Measurements from ENCODE around the gene SLC25A33.
A peak's percentile ranks its signal among the peaks of the same experiment; 100 is the strongest.
"Not testable (repeated sequence)": the region's sequence is repeated elsewhere in the genome, so short reads cannot be mapped to it uniquely, and the experiment has no call there.

SLC25A33 gene

DNA sequence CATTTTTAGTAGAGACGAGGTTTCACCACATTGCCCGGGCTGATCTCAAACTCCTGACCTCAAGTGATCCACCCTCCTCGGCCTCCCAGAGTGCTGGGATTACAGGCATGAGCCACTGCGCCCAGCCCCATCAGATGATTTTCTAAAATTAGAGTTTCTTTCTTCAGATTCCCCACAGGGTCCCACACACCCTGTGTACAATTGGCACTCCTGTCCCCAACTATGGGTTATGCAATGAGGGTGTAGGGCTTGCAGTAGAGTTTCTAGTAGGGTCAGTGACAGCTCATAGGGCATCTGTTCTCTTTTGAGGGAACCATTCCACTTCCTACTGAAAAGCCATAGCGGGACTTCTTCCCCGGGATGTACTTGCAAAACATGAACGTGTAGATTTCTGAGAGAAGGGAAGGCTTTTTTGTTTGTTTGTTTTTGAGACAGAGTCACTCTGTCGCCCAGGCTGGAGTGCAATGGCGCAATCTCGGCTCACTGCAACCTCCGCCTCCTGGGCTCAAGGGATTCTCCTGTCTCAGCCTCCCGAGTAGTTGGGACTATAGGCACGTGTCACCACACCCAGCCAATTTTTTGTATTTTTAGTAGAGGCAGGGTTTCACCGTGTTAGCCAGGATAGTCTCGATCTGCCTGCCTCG lies 31.7 kb downstream of the SLC25A33 start:
- not testable (repeated sequence) for H3K27ac ChIP-seq (ENCODE audit: low read length); H3K9ac ChIP-seq (ENCODE audit: low read length); H3K4me3 ChIP-seq (ENCODE audit: low read length); H3K27me3 ChIP-seq (ENCODE audit: control insufficient read depth, insufficient read depth, low read length); H3K9me3 ChIP-seq (ENCODE audit: control insufficient read depth, low read depth, low read length); H3K4me1 ChIP-seq (ENCODE audit: control insufficient read depth, low read depth, low read length)
- H3K36me3 ChIP-seq (ENCODE audit: control insufficient read depth, low read depth, low read length), result peaks cover 23% of the 10 kb centered on the region

GRCh38 chr1:9573723-9574122 lies 34.5 kb downstream of the SLC25A33 start:
- Histone ChIP-seq H3K9ac (ENCODE audit: low read length) (no peak overlapping the region), H3K9me3 (ENCODE audit: control insufficient read depth, low read depth, low read length) (no peaks in the 10 kb centered on the region), H3K4me1 (ENCODE audit: control insufficient read depth, low read depth, low read length) (no peaks in the 10 kb centered on the region), H3K36me3 (ENCODE audit: control insufficient read depth, low read depth, low read length) (peaks cover 27% of the 10 kb centered on the region), H3K27ac (ENCODE audit: low read length) (no peak overlapping the region), H3K27me3 (ENCODE audit: control insufficient read depth, insufficient read depth, low read length) (no peaks in the 10 kb centered on the region), H3K4me3 (ENCODE audit: low read length) (no peak overlapping the region)

DNA sequence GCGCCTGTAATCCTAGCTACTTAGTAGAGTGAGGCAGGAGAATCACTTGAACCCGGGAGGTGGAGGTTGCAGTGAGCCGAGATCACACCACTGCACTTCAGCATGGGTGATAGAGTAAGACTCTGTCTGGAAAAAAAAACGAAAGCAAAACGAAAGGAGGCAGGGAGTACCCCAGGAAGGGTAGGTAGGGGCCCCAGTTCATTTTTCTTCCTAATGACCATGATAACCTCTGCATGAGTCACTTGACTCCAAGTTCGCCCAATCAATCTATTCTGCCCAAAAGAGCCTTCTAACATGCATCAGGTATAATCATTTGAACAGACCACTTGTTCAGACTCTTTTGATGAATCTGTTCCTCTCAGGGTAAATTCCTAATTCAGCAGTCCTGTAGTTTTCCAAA lies 36.2 kb downstream of the SLC25A33 start:
- Histone ChIP-seq H3K27ac (ENCODE audit: low read length) (no peak overlapping the region), H3K36me3 (ENCODE audit: control insufficient read depth, low read depth, low read length) (peaks cover 39% of the 10 kb centered on the region), H3K4me1 (ENCODE audit: control insufficient read depth, low read depth, low read length) (no peaks in the 10 kb centered on the region), H3K9me3 (ENCODE audit: control insufficient read depth, low read depth, low read length) (no peaks in the 10 kb centered on the region), H3K9ac (ENCODE audit: low read length) (no peak overlapping the region), H3K27me3 (ENCODE audit: control insufficient read depth, insufficient read depth, low read length) (no peaks in the 10 kb centered on the region), H3K4me3 (ENCODE audit: low read length) (no peak overlapping the region)

GRCh38 chr1:9576903-9577302 lies 37.6 kb downstream of the SLC25A33 start:
- Histone ChIP-seq H3K36me3 (ENCODE audit: control insufficient read depth, low read depth, low read length) (peaks cover 41% of the 10 kb centered on the region), H3K9me3 (ENCODE audit: control insufficient read depth, low read depth, low read length) (no peaks in the 10 kb centered on the region), H3K27ac (ENCODE audit: low read length) (no peak overlapping the region), H3K4me3 (ENCODE audit: low read length) (no peak overlapping the region), H3K9ac (ENCODE audit: low read length) (no peak overlapping the region), H3K27me3 (ENCODE audit: control insufficient read depth, insufficient read depth, low read length) (no peaks in the 10 kb centered on the region), H3K4me1 (ENCODE audit: control insufficient read depth, low read depth, low read length) (no peaks in the 10 kb centered on the region)

DNA sequence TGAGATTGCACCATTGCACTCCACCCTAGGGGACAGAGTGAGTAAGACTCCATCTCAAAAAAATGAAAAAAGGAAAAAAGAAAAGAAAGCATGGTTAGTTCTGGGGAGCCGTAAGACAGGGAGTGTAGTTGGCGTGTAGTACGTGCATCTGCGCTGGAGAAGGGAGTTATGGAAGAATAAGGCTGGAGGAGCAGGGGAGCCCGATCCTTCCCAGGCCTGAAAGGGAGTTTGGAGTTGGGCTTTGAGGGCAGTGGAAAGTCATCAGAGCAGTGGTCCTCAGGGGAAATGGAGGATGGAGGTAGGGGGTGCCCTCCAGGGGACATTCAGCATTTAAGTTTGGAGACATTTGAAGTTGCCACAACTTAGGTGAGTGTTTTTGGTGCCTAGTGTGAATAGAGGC lies 38.2 kb downstream of the SLC25A33 start:
- Histone ChIP-seq H3K36me3 (ENCODE audit: control insufficient read depth, low read depth, low read length) (peaks cover 45% of the 10 kb centered on the region), H3K4me3 (ENCODE audit: low read length) (no peak overlapping the region), H3K27ac (ENCODE audit: low read length) (no peak overlapping the region), H3K9me3 (ENCODE audit: control insufficient read depth, low read depth, low read length) (no peaks in the 10 kb centered on the region), H3K9ac (ENCODE audit: low read length) (no peak overlapping the region), H3K27me3 (ENCODE audit: control insufficient read depth, insufficient read depth, low read length) (no peaks in the 10 kb centered on the region), H3K4me1 (ENCODE audit: control insufficient read depth, low read depth, low read length) (no peaks in the 10 kb centered on the region)

GRCh38 chr1:9580942-9581341 lies 41.7 kb downstream of the SLC25A33 start:
- Histone ChIP-seq H3K9me3 (ENCODE audit: control insufficient read depth, low read depth, low read length) (no peaks in the 10 kb centered on the region), H3K36me3 (ENCODE audit: control insufficient read depth, low read depth, low read length) (peaks cover 44% of the 10 kb centered on the region), H3K4me1 (ENCODE audit: control insufficient read depth, low read depth, low read length) (no peaks in the 10 kb centered on the region), H3K27ac (ENCODE audit: low read length) (no peak overlapping the region), H3K27me3 (ENCODE audit: control insufficient read depth, insufficient read depth, low read length) (no peaks in the 10 kb centered on the region), H3K4me3 (ENCODE audit: low read length) (no peak overlapping the region), H3K9ac (ENCODE audit: low read length) (no peak overlapping the region)

DNA sequence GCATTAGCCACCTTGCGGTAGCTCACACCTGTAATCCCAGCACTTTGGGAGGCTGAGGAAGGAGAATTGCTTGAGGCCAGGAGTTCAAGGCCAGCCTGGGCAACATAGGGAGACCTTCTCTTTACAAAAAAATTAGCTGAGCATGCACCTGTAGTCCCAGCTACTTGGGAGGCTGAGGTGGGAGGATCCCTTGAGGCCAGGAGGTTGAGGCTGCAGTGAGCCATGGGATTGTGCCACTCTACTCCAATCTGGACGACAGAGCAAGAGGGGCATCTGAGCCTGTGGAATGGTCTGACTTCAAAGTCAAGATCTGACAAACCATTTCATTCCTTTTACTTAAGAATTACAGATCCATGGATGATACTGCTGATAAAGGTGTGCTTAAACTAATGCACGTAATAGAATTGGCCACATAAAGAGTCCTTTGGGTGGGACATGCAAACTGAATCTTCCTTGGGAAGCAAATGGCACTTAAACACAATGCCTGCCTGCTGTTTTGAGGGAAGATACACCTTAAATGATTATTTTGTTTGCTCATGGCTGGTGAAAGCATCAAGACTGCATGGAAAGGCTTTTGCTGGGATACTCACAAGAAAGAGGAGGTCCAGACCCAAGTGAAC lies 47.0 kb downstream of the SLC25A33 start:
- no peak overlapping the region for H3K4me3 ChIP-seq (ENCODE audit: low read length)
- no peak overlapping the region for H3K9ac ChIP-seq (ENCODE audit: low read length)
- no peaks in the 10 kb centered on the region for H3K27me3 ChIP-seq (ENCODE audit: control insufficient read depth, insufficient read depth, low read length)
- H3K4me1 ChIP-seq (ENCODE audit: control insufficient read depth, low read depth, low read length), result peaks cover 11% of the 10 kb centered on the region
- no peaks in the 10 kb centered on the region for H3K9me3 ChIP-seq (ENCODE audit: control insufficient read depth, low read depth, low read length)
- no peak overlapping the region for H3K27ac ChIP-seq (ENCODE audit: low read length)
- H3K36me3 ChIP-seq (ENCODE audit: control insufficient read depth, low read depth, low read length), result peaks cover 17% of the 10 kb centered on the region

- H3K36me3 ChIP-seq (ENCODE audit: control insufficient read depth, low read depth, low read length), result no peaks in the 10 kb centered on the region
- H3K9me3 ChIP-seq (ENCODE audit: control insufficient read depth, low read depth, low read length), result no peaks in the 10 kb centered on the region
- H3K4me1 ChIP-seq (ENCODE audit: control insufficient read depth, low read depth, low read length), result peaks cover 26% of the 10 kb centered on the region
- H3K4me3 ChIP-seq (ENCODE audit: low read length), result peak within 1 kb of the TSS; percentile 85
- H3K27me3 ChIP-seq (ENCODE audit: control insufficient read depth, insufficient read depth, low read length), result no peaks in the 10 kb centered on the region
- peak within 1 kb of the TSS; percentile 70 for H3K9ac ChIP-seq (ENCODE audit: low read length)
- H3K27ac ChIP-seq (ENCODE audit: low read length), result no peak within 1 kb of the TSS
These were observed 49.4 kb downstream of the SLC25A33 start, which contains the start of gene TMEM201 for GRCh38 chr1:9588551-9589143. TMEM201 (plus strand) TSS chr1:9588911; CDS start chr1:9588931, 20 bp downstream.

- Histone ChIP-seq H3K9ac (ENCODE audit: low read length) (peak overlapping the region; percentile 70), H3K9me3 (ENCODE audit: control insufficient read depth, low read depth, low read length) (no peaks in the 10 kb centered on the region), H3K4me3 (ENCODE audit: low read length) (peak overlapping the region; percentile 85), H3K4me1 (ENCODE audit: control insufficient read depth, low read depth, low read length) (peaks cover 30% of the 10 kb centered on the region), H3K36me3 (ENCODE audit: control insufficient read depth, low read depth, low read length) (no peaks in the 10 kb centered on the region), H3K27me3 (ENCODE audit: control insufficient read depth, insufficient read depth, low read length) (no peaks in the 10 kb centered on the region), H3K27ac (ENCODE audit: low read length) (no peak overlapping the region)
These were observed 50.0 kb downstream of the SLC25A33 start for GRCh38 chr1:9589144-9589718.

DNA sequence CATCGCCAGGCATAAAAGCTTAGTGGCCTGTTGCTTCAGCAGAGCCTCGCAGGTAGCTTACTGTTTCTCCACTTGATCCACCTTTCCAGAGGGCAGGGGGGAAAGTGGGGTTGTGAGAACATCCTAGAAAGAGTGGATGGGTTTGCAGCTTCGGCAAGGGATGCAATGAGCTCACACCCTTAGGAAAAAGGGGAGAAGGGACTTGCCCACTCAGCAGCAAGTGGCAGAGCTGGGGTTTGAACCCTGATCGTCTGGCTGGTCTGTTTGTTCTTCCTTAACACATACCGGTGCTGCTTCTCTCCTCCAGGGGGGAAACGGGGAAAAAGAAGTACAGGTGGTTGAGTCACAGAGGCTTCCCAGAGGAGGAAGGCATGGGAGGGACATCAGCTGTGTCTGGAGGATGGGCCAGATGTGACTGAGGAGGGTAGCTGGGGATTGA lies 50.5 kb downstream of the SLC25A33 start:
- peak overlapping the region; percentile 85 for H3K4me3 ChIP-seq (ENCODE audit: low read length)
- H3K27ac ChIP-seq (ENCODE audit: low read length), result no peak overlapping the region
- H3K27me3 ChIP-seq (ENCODE audit: control insufficient read depth, insufficient read depth, low read length), result no peaks in the 10 kb centered on the region
- H3K9me3 ChIP-seq (ENCODE audit: control insufficient read depth, low read depth, low read length), result no peaks in the 10 kb centered on the region
- peaks cover 30% of the 10 kb centered on the region for H3K4me1 ChIP-seq (ENCODE audit: control insufficient read depth, low read depth, low read length)
- peak overlapping the region; percentile 70 for H3K9ac ChIP-seq (ENCODE audit: low read length)
- H3K36me3 ChIP-seq (ENCODE audit: control insufficient read depth, low read depth, low read length), result no peaks in the 10 kb centered on the region

- Histone ChIP-seq H3K27me3 (ENCODE audit: control insufficient read depth, insufficient read depth, low read length) (no peaks in the 10 kb centered on the region), H3K9ac (ENCODE audit: low read length) (peak overlapping the region; percentile 70), H3K27ac (ENCODE audit: low read length) (no peak overlapping the region), H3K4me3 (ENCODE audit: low read length) (peak overlapping the region; percentile 85), H3K4me1 (ENCODE audit: control insufficient read depth, low read depth, low read length) (peaks cover 30% of the 10 kb centered on the region), H3K36me3 (ENCODE audit: control insufficient read depth, low read depth, low read length) (no peaks in the 10 kb centered on the region), H3K9me3 (ENCODE audit: control insufficient read depth, low read depth, low read length) (no peaks in the 10 kb centered on the region)
These were observed 50.9 kb downstream of the SLC25A33 start for GRCh38 chr1:9590201-9590600.

All from iPS-18a (cell line).